ENCODE data around the gene MPL. TPM values are rescaled to one million over a fixed set of nuclear protein-coding genes. Genes with fewer than 3 reads are reported as not detected.
A peak's percentile ranks its signal among the peaks of the same experiment; 100 is the strongest.

MPL gene
- total RNA-seq, 1 donor from 2014 or later = 0.31 TPM

DNA sequence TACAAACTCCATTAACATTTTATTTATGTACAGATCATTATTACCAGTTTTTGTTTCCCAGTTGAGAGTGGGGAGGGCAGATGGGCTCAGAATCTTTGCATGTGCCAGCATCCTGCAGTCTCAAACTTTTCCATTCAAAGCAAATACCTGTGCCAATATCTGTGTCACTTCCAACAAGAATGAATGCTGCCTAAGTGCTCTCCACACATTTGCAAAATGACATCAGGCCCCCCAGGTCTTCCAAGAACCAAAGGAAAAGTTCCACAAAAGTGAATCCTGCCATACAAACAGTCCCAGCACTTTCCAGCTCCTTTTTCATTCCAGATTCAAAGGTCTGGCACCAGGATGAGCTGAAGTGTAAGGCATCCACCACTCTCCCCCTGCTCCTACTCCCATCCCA, 38.5 kb upstream of the MPL start:
- peaks cover 29% of the 10 kb centered on the region for H3K4me1 Mint-ChIP-seq (ENCODE audit: low read depth)
- TF ChIP-seq CTCF (IDR thresholded peaks at IDR 0.05; ENCODE audit: unreplicated experiment) = no peak
- H3K4me3 Mint-ChIP-seq (ENCODE audit: low read depth) = no peak overlapping the region
- no peak overlapping the region for H3K27ac Mint-ChIP-seq
- H3K27me3 Mint-ChIP-seq = peaks cover 4% of the 10 kb centered on the region
- H3K9me3 Mint-ChIP-seq (ENCODE audit: low read depth) = peaks cover under 1% of the 10 kb centered on the region
- no peak for DNase-seq (ENCODE audit: low spot score, unreplicated experiment)
- no peaks in the 10 kb centered on the region for H3K36me3 Mint-ChIP-seq (ENCODE audit: insufficient read depth)

GRCh38 chr1:43300378-43301094, 37.1 kb upstream of the MPL start, which contains the start of gene TIE1:
Gene TIE1, plus strand, starts transcription at chr1:43300982. Its CDS starts 90 bp downstream, at chr1:43301072.
- Mint-ChIP-seq H3K27me3 (peaks cover 7% of the 10 kb centered on the region), H3K4me3 (ENCODE audit: low read depth) (no peak within 1 kb of the TSS), H3K36me3 (ENCODE audit: insufficient read depth) (no peaks in the 10 kb centered on the region), H3K27ac (no peak within 1 kb of the TSS), H3K9me3 (ENCODE audit: low read depth) (peaks cover 3% of the 10 kb centered on the region), H3K4me1 (ENCODE audit: low read depth) (peaks cover 30% of the 10 kb centered on the region)
- no peak for DNase-seq (ENCODE audit: low spot score, unreplicated experiment)
- no peak for TF ChIP-seq CTCF (IDR thresholded peaks at IDR 0.05; ENCODE audit: unreplicated experiment)

- Mint-ChIP-seq H3K4me3 (ENCODE audit: low read depth) (no peak overlapping the region), H3K9me3 (ENCODE audit: low read depth) (peaks cover 3% of the 10 kb centered on the region), H3K27ac (no peak overlapping the region), H3K36me3 (ENCODE audit: insufficient read depth) (no peaks in the 10 kb centered on the region), H3K4me1 (ENCODE audit: low read depth) (peaks cover 23% of the 10 kb centered on the region), H3K27me3 (peaks cover 14% of the 10 kb centered on the region)
- no peak for TF ChIP-seq CTCF (IDR thresholded peaks at IDR 0.05; ENCODE audit: unreplicated experiment)
- no peak for DNase-seq (ENCODE audit: low spot score, unreplicated experiment)
Observed at GRCh38 chr1:43302201-43302600, 35.4 kb upstream of the MPL start.

GRCh38 chr1:43302721-43303470, 34.7 kb upstream of the MPL start:
- no peak overlapping the region for H3K27ac Mint-ChIP-seq
- peaks cover 3% of the 10 kb centered on the region for H3K9me3 Mint-ChIP-seq (ENCODE audit: low read depth)
- no peaks in the 10 kb centered on the region for H3K36me3 Mint-ChIP-seq (ENCODE audit: insufficient read depth)
- H3K4me1 Mint-ChIP-seq (ENCODE audit: low read depth) = peaks cover 23% of the 10 kb centered on the region
- H3K27me3 Mint-ChIP-seq = peaks cover 14% of the 10 kb centered on the region
- TF ChIP-seq CTCF (IDR thresholded peaks at IDR 0.05; ENCODE audit: unreplicated experiment) = no peak
- no peak overlapping the region for H3K4me3 Mint-ChIP-seq (ENCODE audit: low read depth)
- no peak for DNase-seq (ENCODE audit: low spot score, unreplicated experiment)

DNA sequence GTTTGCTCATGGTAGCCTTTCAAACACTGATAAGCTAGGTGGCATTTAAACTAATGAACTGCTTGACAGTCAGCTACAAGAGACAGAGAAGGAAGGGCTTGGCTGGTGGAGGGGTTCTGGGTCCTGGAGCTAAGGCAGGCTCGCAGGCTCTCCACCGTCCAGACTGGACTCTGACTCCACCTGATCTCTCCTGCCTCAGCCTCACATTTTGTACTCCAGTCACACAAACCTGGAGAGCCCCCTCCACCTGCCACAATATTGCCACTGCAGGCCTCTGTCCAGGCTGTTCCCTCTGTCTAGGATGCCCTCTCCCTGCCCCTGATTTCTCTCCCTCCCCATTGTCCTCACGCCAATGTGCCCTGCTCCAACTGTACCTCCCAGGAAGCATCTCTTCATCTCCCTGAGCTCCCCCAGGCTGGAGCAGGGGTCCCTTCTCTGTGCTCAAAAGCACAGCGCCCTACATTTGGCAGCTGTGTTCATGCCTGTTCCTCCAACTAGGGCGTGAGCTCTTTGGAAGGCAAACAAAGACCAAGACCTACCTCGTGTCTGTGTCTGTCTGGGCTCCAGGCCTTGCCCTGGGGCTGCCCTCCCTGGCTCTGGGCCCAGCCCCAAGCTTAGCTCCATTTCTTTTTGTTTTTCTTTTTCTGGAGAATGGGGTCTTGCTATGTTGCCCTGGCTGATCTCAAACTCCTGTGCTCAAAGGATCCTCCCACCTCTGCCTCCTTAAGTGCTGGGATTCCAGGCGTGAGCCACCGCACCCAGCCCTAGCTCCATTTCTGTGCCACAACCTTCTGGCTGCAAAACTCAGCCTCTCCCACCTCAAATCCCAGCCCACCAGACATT, 33.9 kb upstream of the MPL start:
- H3K27ac Mint-ChIP-seq = peak overlapping the region; percentile 35
- H3K9me3 Mint-ChIP-seq (ENCODE audit: low read depth) = peaks cover 3% of the 10 kb centered on the region
- H3K4me1 Mint-ChIP-seq (ENCODE audit: low read depth) = peaks cover 23% of the 10 kb centered on the region
- peaks cover 14% of the 10 kb centered on the region for H3K27me3 Mint-ChIP-seq
- no peak overlapping the region for H3K4me3 Mint-ChIP-seq (ENCODE audit: low read depth)
- H3K36me3 Mint-ChIP-seq (ENCODE audit: insufficient read depth) = no peaks in the 10 kb centered on the region
- no peak for DNase-seq (ENCODE audit: low spot score, unreplicated experiment)
- no peak for TF ChIP-seq CTCF (IDR thresholded peaks at IDR 0.05; ENCODE audit: unreplicated experiment)

Data from progenitor cell of endocrine pancreas (in vitro differentiated cells).